Measurements from ENCODE around the gene CACTIN. TPM values are rescaled to one million over a fixed set of nuclear protein-coding genes. Genes with fewer than 3 reads are reported as not detected.

CACTIN gene
- total RNA-seq, 2 experiments from 2014 or later, result 25.8 to 25.9 TPM

GRCh38 chr19:3565139-3565538, 61.5 kb downstream of the CACTIN start:
- no peak overlapping the region for H3K27ac Mint-ChIP-seq
- no peaks in the 10 kb centered on the region for H3K27me3 Mint-ChIP-seq
- Histone ChIP-seq H3K27me3 (ENCODE audit: control insufficient read depth in 1 of 2, insufficient read depth in 2 of 2, low read length in 2 of 2) (no peaks in the 10 kb centered on the region), H3K4me3 (ENCODE audit: low read length) (no peak overlapping the region), H3K4me1 (ENCODE audit: insufficient read depth, low read length) (no peaks in the 10 kb centered on the region), H3K27ac (ENCODE audit: low read depth in 1 of 2, low read length in 2 of 2) (no peak overlapping the region), H3K9me3 (ENCODE audit: control insufficient read depth in 1 of 2, insufficient read depth in 1 of 2, low read length in 2 of 2) (no peaks in the 10 kb centered on the region), H3K36me3 (ENCODE audit: insufficient read depth, low read length) (no peaks in the 10 kb centered on the region)
- ATAC-seq (ENCODE audit: poor library complexity), result no peak
- no peak for TF ChIP-seq CTCF (IDR thresholded peaks at IDR 0.05)
- no peak overlapping the region for H3K4me3 Mint-ChIP-seq
- DNase-seq, result no peak
- intact Hi-C loops (cut with DNase I, micrococcal nuclease), result no loop called here
- no peaks in the 10 kb centered on the region for H3K4me1 Mint-ChIP-seq (ENCODE audit: low read depth)
- H3K9me3 Mint-ChIP-seq, result no peaks in the 10 kb centered on the region
- ChIA-PET POLR2A (no interaction called here), CTCF (no interaction called here)
- no peaks in the 10 kb centered on the region for H3K36me3 Mint-ChIP-seq (ENCODE audit: low read depth)

- no peaks in the 10 kb centered on the region for H3K27me3 ChIP-seq (ENCODE audit: control insufficient read depth in 1 of 2, insufficient read depth in 2 of 2, low read length in 2 of 2)
- ChIA-PET POLR2A (no interaction called here), CTCF (no interaction called here)
- no peaks in the 10 kb centered on the region for H3K27me3 Mint-ChIP-seq
- no peak overlapping the region for H3K4me3 Mint-ChIP-seq
- H3K4me1 Mint-ChIP-seq (ENCODE audit: low read depth), result no peaks in the 10 kb centered on the region
- no peak overlapping the region for H3K27ac Mint-ChIP-seq
- H3K9me3 ChIP-seq (ENCODE audit: control insufficient read depth in 1 of 2, insufficient read depth in 1 of 2, low read length in 2 of 2), result no peaks in the 10 kb centered on the region
- intact Hi-C loops (cut with DNase I, micrococcal nuclease), result no loop called here
- H3K36me3 ChIP-seq (ENCODE audit: insufficient read depth, low read length), result no peaks in the 10 kb centered on the region
- H3K9me3 Mint-ChIP-seq, result no peaks in the 10 kb centered on the region
- H3K36me3 Mint-ChIP-seq (ENCODE audit: low read depth), result no peaks in the 10 kb centered on the region
- TF ChIP-seq CTCF (IDR thresholded peaks at IDR 0.05), result no peak
- no peak overlapping the region for H3K4me3 ChIP-seq (ENCODE audit: low read length)
- H3K4me1 ChIP-seq (ENCODE audit: insufficient read depth, low read length), result no peaks in the 10 kb centered on the region
- H3K27ac ChIP-seq (ENCODE audit: low read depth in 1 of 2, low read length in 2 of 2), result no peak overlapping the region
- ATAC-seq (ENCODE audit: poor library complexity) (no peak), DNase-seq (no peak)
Observed at GRCh38 chr19:3563709-3564524, 62.7 kb downstream of the CACTIN start.

Other genes with a start within 250 kb of the CACTIN start
- gene SMIM24, start 146.3 kb downstream of the CACTIN start, total RNA-seq, result not detected
- gene SMIM44, start 143.3 kb downstream of the CACTIN start, total RNA-seq, result not detected
- gene DOHH, start 126.1 kb downstream of the CACTIN start, total RNA-seq, result 1 to 10 TPM; 3.9 to 4.7 TPM
- gene FZR1, start 120.5 kb downstream of the CACTIN start, total RNA-seq, result 100 to 1,000 TPM; 109 to 116 TPM
- gene TEKTIP1, start 87.6 kb downstream of the CACTIN start, total RNA-seq, result 1 to 10 TPM; 5.7 to 6.0 TPM
- 10 to 100 TPM; 62.5 to 65.0 TPM for gene MFSD12, start 69.2 kb downstream of the CACTIN start, total RNA-seq
- 10 to 100 TPM; 34.3 to 36.6 TPM for gene HMG20B, start 53.8 kb downstream of the CACTIN start, total RNA-seq
- gene GIPC3, start 41.3 kb downstream of the CACTIN start, total RNA-seq, result 1 to 10 TPM; 1.1 TPM
- under 1 TPM; 0.47 to 0.75 TPM for gene TBXA2R, start 19.9 kb downstream of the CACTIN start, total RNA-seq
- gene PIP5K1C, start 73.7 kb upstream of the CACTIN start, total RNA-seq, result 10 to 100 TPM; 14.7 to 15.5 TPM
- 1 to 10 TPM; 8.2 to 9.0 TPM for gene TJP3, start 81.6 kb upstream of the CACTIN start, total RNA-seq
- gene APBA3, start 134.9 kb upstream of the CACTIN start, total RNA-seq, result 10 to 100 TPM; 45.8 to 50.0 TPM
- 10 to 100 TPM; 68.9 to 71.1 TPM for gene MRPL54, start 135.9 kb upstream of the CACTIN start, total RNA-seq
- not detected for gene RAX2, start 145.4 kb upstream of the CACTIN start, total RNA-seq
- 1 to 10 TPM; 9.1 to 9.4 TPM for gene MATK, start 159.6 kb upstream of the CACTIN start, total RNA-seq
- under 1 TPM; 0.73 to 0.82 TPM for gene ZFR2, start 242.2 kb upstream of the CACTIN start, total RNA-seq